Left ventricle myocardium inferior (tissue), 1 donor: ENCODE measurements around the gene MYRIP. TPM values are rescaled to one million over a fixed set of nuclear protein-coding genes. Genes with fewer than 3 reads are reported as not detected.

Experiments
- DNase-seq: peaks from one replicate; pipeline ENCODE4 v3.0.0-alpha.2; 2020
- H3K27ac ChIP-seq: fragments of 200-600 bp; replicated peaks from 2 replicates; pipeline ENCODE4 v1.8.0; 2021
- H3K27me3 ChIP-seq: fragments of 200-600 bp; 2 replicates; pipeline ENCODE4 v1.8.0; 2021; ENCODE audit warnings: low read depth
- H3K36me3 ChIP-seq: fragments of 200-600 bp; 2 replicates; pipeline ENCODE4 v1.8.0; 2021
- H3K4me1 ChIP-seq: fragments of 200-600 bp; 2 replicates; pipeline ENCODE4 v1.8.0; 2021
- H3K4me3 ChIP-seq: fragments of 200-600 bp; 2 replicates; pipeline ENCODE4 v1.8.0; 2021; ENCODE audit warnings: mild to moderate bottlenecking, moderate library complexity
- H3K9me3 ChIP-seq: fragments of 200-600 bp; replicated peaks from 2 replicates; pipeline ENCODE4 v1.8.0; 2021
- CTCF ChIP-seq: fragments of 200-600 bp; IDR thresholded peaks from 2 replicates; pipeline ENCODE4 v1.8.0; 2021; ENCODE audit warnings: antibody characterized with exemption, mild to moderate bottlenecking, borderline replicate concordance
- intact Hi-C: fragments of 100-400 bp; cut with micrococcal nuclease; formaldehyde crosslinking; loops from one replicate; pipeline ENCODE4 v1.11.0; 2022
- total RNA-seq: library from RNA; stranded (reverse); fragmentation: NEBNext Ultra II Directional; extraction: Animal tissue kit (Norgen Biotek cat#: 25700); gene quantifications from one replicate; pipeline ENCODE4 v1.2.1, GENCODE V29; 2021
- donor health status: DM: no; HTN: yes; CAD: no; lungs with severe emphysema.

Gene MYRIP
- total RNA-seq, 1 donor from 2014 or later: 1.5 TPM

GRCh38 chr3:40206522-40206921 is 397.1 kb downstream of the MYRIP start:
- Histone ChIP-seq H3K27me3 (no peaks in the 10 kb centered on the region), H3K9me3 (no peaks in the 10 kb centered on the region), H3K36me3 (no peaks in the 10 kb centered on the region), H3K27ac (no peak overlapping the region), H3K4me1 (peaks cover 10% of the 10 kb centered on the region), H3K4me3 (no peak overlapping the region)
- no peak for DNase-seq
- intact Hi-C loops: no loop called here
- no peak for TF ChIP-seq CTCF

- Histone ChIP-seq H3K9me3 (no peaks in the 10 kb centered on the region), H3K27ac (no peak overlapping the region), H3K27me3 (no peaks in the 10 kb centered on the region), H3K4me1 (no peaks in the 10 kb centered on the region), H3K36me3 (no peaks in the 10 kb centered on the region), H3K4me3 (no peak overlapping the region)
- intact Hi-C loops: no loop called here
- no peak for DNase-seq
- no peak for TF ChIP-seq CTCF
Measured at GRCh38 chr3:40207796-40208195, 398.4 kb downstream of the MYRIP start.

GRCh38 chr3:40208251-40208650 is 398.8 kb downstream of the MYRIP start:
- no peak overlapping the region for H3K27ac ChIP-seq
- no peaks in the 10 kb centered on the region for H3K36me3 ChIP-seq
- intact Hi-C loops: no loop called here
- no peaks in the 10 kb centered on the region for H3K4me1 ChIP-seq
- no peaks in the 10 kb centered on the region for H3K27me3 ChIP-seq
- H3K4me3 ChIP-seq: no peak overlapping the region
- TF ChIP-seq CTCF: no peak
- no peaks in the 10 kb centered on the region for H3K9me3 ChIP-seq
- no peak for DNase-seq

GRCh38 chr3:40211579-40211978 is 402.2 kb downstream of the MYRIP start:
- Histone ChIP-seq H3K27me3 (no peaks in the 10 kb centered on the region), H3K9me3 (no peaks in the 10 kb centered on the region), H3K4me3 (no peak overlapping the region), H3K36me3 (no peaks in the 10 kb centered on the region), H3K27ac (no peak overlapping the region), H3K4me1 (no peaks in the 10 kb centered on the region)
- TF ChIP-seq CTCF: no peak
- DNase-seq: no peak
- intact Hi-C loops: no loop called here

GRCh38 chr3:40213556-40213955 is 404.1 kb downstream of the MYRIP start:
- no peak for TF ChIP-seq CTCF

GRCh38 chr3:40215015-40215414 is 405.6 kb downstream of the MYRIP start:
- Histone ChIP-seq H3K4me3 (no peak overlapping the region), H3K27me3 (no peaks in the 10 kb centered on the region), H3K36me3 (no peaks in the 10 kb centered on the region), H3K4me1 (no peaks in the 10 kb centered on the region), H3K27ac (no peak overlapping the region), H3K9me3 (no peaks in the 10 kb centered on the region)
- intact Hi-C loops: no loop called here
- TF ChIP-seq CTCF: no peak
- no peak for DNase-seq

More at GRCh38 chr3:40213556-40213955, 404.1 kb downstream of the MYRIP start:
- Histone ChIP-seq H3K4me1 (no peaks in the 10 kb centered on the region), H3K27me3 (no peaks in the 10 kb centered on the region), H3K27ac (no peak overlapping the region), H3K4me3 (no peak overlapping the region), H3K9me3 (no peaks in the 10 kb centered on the region), H3K36me3 (no peaks in the 10 kb centered on the region)
- intact Hi-C loops: no loop called here
- no peak for DNase-seq
